SU-DHL-6 (cell line): ENCODE data around the gene MREG.

Experiments
- H2AFZ ChIP-seq: fragments of 200-600 bp; sonication (generic); 2 replicates; pipeline ENCODE4 v1.6.1; 2014; ENCODE audit warnings: low read depth, mild to moderate bottlenecking, moderate library complexity, mixed read lengths, antibody characterized with exemption, low read length; ENCODE audit not compliant: severe bottlenecking
- H3F3A ChIP-seq: fragments of 200-600 bp; shearing (Covaris generic); 2 replicates; pipeline ENCODE4 v1.6.0; 2016; ENCODE audit warnings: antibody characterized with exemption, mild to moderate bottlenecking; ENCODE audit not compliant: insufficient read depth
- H3K27ac ChIP-seq: fragments of 200-600 bp; sonication (generic); 2 replicates; pipeline ENCODE4 v1.5.1; 2016; ENCODE audit warnings: low read depth, mild to moderate bottlenecking, low read length, moderate library complexity, mixed read lengths
- H3K27me3 ChIP-seq: fragments of 200-600 bp; sonication (generic), shearing (Covaris generic); 2 replicates; pipeline ENCODE4 v1.6.0; 2014; ENCODE audit warnings: mild to moderate bottlenecking, low read length
- H3K36me3 ChIP-seq: fragments of 200-600 bp; sonication (generic); 2 replicates; pipeline ENCODE4 v1.6.1; 2014; ENCODE audit warnings: mild to moderate bottlenecking, low read length, mixed read lengths
- H3K4me2 ChIP-seq: fragments of 300-600, 200-600 bp; shearing (Covaris generic), sonication (generic); 2 replicates; pipeline ENCODE4 v1.6.0; 2014; ENCODE audit warnings: low read length, low read depth, mild to moderate bottlenecking; ENCODE audit not compliant: poor library complexity, severe bottlenecking
- H3K4me3 ChIP-seq: fragments of 200-600 bp; sonication (generic); 2 replicates; pipeline ENCODE4 v1.5.1; 2014; ENCODE audit warnings: antibody characterized with exemption, low read length, mild to moderate bottlenecking, mixed read lengths; ENCODE audit not compliant: insufficient read depth, poor library complexity, severe bottlenecking
- H3K79me2 ChIP-seq: fragments of 200-600 bp; sonication (generic); 2 replicates; pipeline ENCODE4 v1.6.1; 2014; ENCODE audit warnings: mild to moderate bottlenecking, low read length, moderate library complexity; ENCODE audit not compliant: insufficient read depth
- H3K9ac ChIP-seq: fragments of 200-600 bp; sonication (generic); 2 replicates; pipeline ENCODE4 v1.7.0; 2014; ENCODE audit warnings: mild to moderate bottlenecking, low read length
- H3K9me2 ChIP-seq: fragments of 200-600 bp; sonication (generic); replicated peaks from 2 replicates; pipeline ENCODE4 v1.6.1; 2014; ENCODE audit warnings: low read length; ENCODE audit not compliant: insufficient read depth
- H3K9me3 ChIP-seq: fragments of 200-600 bp; sonication (generic); 2 replicates; pipeline ENCODE4 v1.6.1; 2014; ENCODE audit warnings: low read length, mixed read lengths; ENCODE audit not compliant: insufficient read depth
- H4K20me1 ChIP-seq: fragments of 200-600 bp; sonication (generic); 2 replicates; pipeline ENCODE4 v1.6.1; 2014; ENCODE audit warnings: low read depth, mild to moderate bottlenecking, antibody characterized with exemption, low read length, moderate library complexity, mixed read lengths
- CTCF ChIP-seq: fragments of 200-600 bp; sonication (generic); IDR thresholded peaks from one replicate; pipeline ENCODE4 v1.5.1; 2017; ENCODE audit warnings: antibody characterized with exemption, mild to moderate bottlenecking, low read length, moderate library complexity; ENCODE audit not compliant: insufficient read depth, poor library complexity, severe bottlenecking
- EZH2phosphoT487 ChIP-seq: fragments of 200-600 bp; sonication (generic), shearing (Covaris generic); conservative IDR thresholded peaks from 2 replicates; pipeline ENCODE4 v1.6.1; 2018; ENCODE audit warnings: mild to moderate bottlenecking, antibody characterized with exemption, low read length, moderate library complexity, mixed read lengths

MREG gene

GRCh38 chr2:215917953-215918620, 95.3 kb downstream of the MREG start:
- Histone ChIP-seq H3K9ac (no peak overlapping the region), H3K9me3 (no peaks in the 10 kb centered on the region), H3K36me3 (no peaks in the 10 kb centered on the region), H3K4me2 (no peak overlapping the region), H3F3A (no peaks in the 10 kb centered on the region), H3K27me3 (no peaks in the 10 kb centered on the region), H3K79me2 (no peaks in the 10 kb centered on the region), H3K9me2 (no peaks in the 10 kb centered on the region), H3K4me3 (no peak overlapping the region), H4K20me1 (no peaks in the 10 kb centered on the region), H3K27ac (no peak overlapping the region), H2AFZ (no peak overlapping the region)
- TF ChIP-seq EZH2phosphoT487 (no peak), CTCF (no peak)

DNA sequence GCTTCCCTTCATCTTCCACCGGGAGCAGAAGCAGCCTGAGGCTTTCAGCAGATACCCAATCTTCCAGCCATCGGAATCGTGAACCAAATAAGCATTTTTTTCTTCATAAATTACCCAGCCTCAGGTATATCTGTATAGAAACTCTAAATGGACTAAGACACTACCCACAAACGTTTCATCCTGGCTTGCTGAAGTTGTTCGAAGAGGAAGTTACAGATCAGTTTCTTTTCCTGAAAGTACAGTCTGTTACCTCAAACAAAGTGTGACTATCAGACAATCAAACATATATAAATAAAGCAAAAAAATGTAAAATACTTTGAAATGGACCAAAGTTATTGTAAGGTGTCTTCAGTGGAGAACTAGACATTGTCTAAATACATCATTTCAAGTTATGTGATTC, 97.9 kb downstream of the MREG start:
- no peak overlapping the region for H2AFZ ChIP-seq
- H3K27me3 ChIP-seq: no peaks in the 10 kb centered on the region
- no peak overlapping the region for H3K27ac ChIP-seq
- TF ChIP-seq CTCF (no peak), EZH2phosphoT487 (no peak)
- no peak overlapping the region for H3K9ac ChIP-seq
- no peak overlapping the region for H3K4me2 ChIP-seq
- H3K9me2 ChIP-seq: no peaks in the 10 kb centered on the region
- H3K79me2 ChIP-seq: no peaks in the 10 kb centered on the region
- H3K9me3 ChIP-seq: no peaks in the 10 kb centered on the region
- H3K36me3 ChIP-seq: no peaks in the 10 kb centered on the region
- no peak overlapping the region for H3K4me3 ChIP-seq
- H4K20me1 ChIP-seq: no peaks in the 10 kb centered on the region
- no peaks in the 10 kb centered on the region for H3F3A ChIP-seq

DNA sequence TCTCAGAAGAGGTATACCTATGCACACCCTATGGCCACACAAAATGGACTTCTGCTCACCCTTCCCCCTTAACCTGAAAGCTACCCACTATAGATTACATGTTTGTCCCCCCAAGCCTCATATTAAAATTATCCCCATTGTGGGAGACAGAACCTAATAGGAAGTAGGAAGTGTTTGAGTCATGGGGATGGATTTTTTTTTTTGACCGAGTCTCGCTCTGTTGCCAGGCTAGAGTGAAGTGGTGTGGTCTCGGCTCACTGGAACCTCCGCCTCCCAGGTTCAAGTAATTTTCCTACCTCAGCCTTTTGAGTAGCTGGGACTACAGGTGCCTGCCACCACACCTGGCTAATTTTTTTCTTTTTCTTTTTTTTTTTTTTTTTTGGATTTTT, 98.6 kb downstream of the MREG start:
- no peak overlapping the region for H3K27ac ChIP-seq
- H2AFZ ChIP-seq: no peak overlapping the region
- TF ChIP-seq EZH2phosphoT487 (no peak), CTCF (no peak)
- no peaks in the 10 kb centered on the region for H3K79me2 ChIP-seq
- H3F3A ChIP-seq: no peaks in the 10 kb centered on the region
- H4K20me1 ChIP-seq: no peaks in the 10 kb centered on the region
- no peaks in the 10 kb centered on the region for H3K36me3 ChIP-seq
- no peaks in the 10 kb centered on the region for H3K9me3 ChIP-seq
- no peak overlapping the region for H3K9ac ChIP-seq
- H3K27me3 ChIP-seq: no peaks in the 10 kb centered on the region
- no peaks in the 10 kb centered on the region for H3K9me2 ChIP-seq
- no peak overlapping the region for H3K4me2 ChIP-seq
- H3K4me3 ChIP-seq: no peak overlapping the region
